Uterus (tissue), 2 donors: ENCODE results near the gene FHL1.

Source experiments
- CTCF ChIP-seq, 4 experiments: fragments of 200-600 bp in 2 of 4; fragments of 450-650 bp in 2 of 4; sonication (generic) in 2 of 4; IDR thresholded peaks; one replicate each; pipeline ENCODE4 v1.5.1; 2016 to 2019; ENCODE audit warnings: antibody characterized with exemption in 4 of 4, mild to moderate bottlenecking in 2 of 4, moderate library complexity in 1 of 4
- POLR2A ChIP-seq, 2 donors: fragments of 450-650 bp; IDR thresholded peaks; one replicate each; pipeline ENCODE4 v1.6.1; 2016; ENCODE audit warnings: antibody characterized with exemption in 2 of 2, mild to moderate bottlenecking in 1 of 2, moderate library complexity in 1 of 2

- TF ChIP-seq POLR2A (IDR thresholded peaks at IDR 0.05) (no peak), CTCF (IDR thresholded peaks at IDR 0.05) (no peak)
Measured at GRCh38 chrX:136104936-136105335, 42.4 kb upstream of the FHL1 start.
